Mammary epithelial cell (primary cell): ENCODE results near the gene SYTL2.

Source experiments
- EZH2 ChIP-seq: IDR thresholded peaks from 2 replicates; pipeline ENCODE4 v1.6.1; 2012; ENCODE audit warnings: low read length, inconsistent platforms, borderline replicate concordance
- TF ChIP-seq, protein P1 (sequence below), 2 donors: IDR thresholded peaks in 1 of 2; conservative IDR thresholded peaks in 1 of 2; 2 replicates each; pipeline ENCODE4 v1.5.1; 2011 to 2012; ENCODE audit warnings: inconsistent platforms in 2 of 2, low read length in 2 of 2, mild to moderate bottlenecking in 2 of 2, control low read depth in 1 of 2, low read depth in 1 of 2; ENCODE audit not compliant: insufficient read depth in 1 of 2; ENCODE audit errors: extremely low read depth in 1 of 2

GRCh38 chr11:85673393-85673792, 137.5 kb downstream of the SYTL2 start:
- TF ChIP-seq, protein P1, sequence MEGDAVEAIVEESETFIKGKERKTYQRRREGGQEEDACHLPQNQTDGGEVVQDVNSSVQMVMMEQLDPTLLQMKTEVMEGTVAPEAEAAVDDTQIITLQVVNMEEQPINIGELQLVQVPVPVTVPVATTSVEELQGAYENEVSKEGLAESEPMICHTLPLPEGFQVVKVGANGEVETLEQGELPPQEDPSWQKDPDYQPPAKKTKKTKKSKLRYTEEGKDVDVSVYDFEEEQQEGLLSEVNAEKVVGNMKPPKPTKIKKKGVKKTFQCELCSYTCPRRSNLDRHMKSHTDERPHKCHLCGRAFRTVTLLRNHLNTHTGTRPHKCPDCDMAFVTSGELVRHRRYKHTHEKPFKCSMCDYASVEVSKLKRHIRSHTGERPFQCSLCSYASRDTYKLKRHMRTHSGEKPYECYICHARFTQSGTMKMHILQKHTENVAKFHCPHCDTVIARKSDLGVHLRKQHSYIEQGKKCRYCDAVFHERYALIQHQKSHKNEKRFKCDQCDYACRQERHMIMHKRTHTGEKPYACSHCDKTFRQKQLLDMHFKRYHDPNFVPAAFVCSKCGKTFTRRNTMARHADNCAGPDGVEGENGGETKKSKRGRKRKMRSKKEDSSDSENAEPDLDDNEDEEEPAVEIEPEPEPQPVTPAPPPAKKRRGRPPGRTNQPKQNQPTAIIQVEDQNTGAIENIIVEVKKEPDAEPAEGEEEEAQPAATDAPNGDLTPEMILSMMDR (conservative IDR thresholded peaks at IDR 0.05 in 1 of 2, IDR thresholded peaks at IDR 0.05 in 1 of 2; ENCODE audit: extremely low read depth in 1 of 2, insufficient read depth in 1 of 2, low read depth in 1 of 2, low read length in 2 of 2): no peak
- no peak for TF ChIP-seq EZH2
